ENCODE results near the gene COL6A2.

The COL6A2 gene

DNA sequence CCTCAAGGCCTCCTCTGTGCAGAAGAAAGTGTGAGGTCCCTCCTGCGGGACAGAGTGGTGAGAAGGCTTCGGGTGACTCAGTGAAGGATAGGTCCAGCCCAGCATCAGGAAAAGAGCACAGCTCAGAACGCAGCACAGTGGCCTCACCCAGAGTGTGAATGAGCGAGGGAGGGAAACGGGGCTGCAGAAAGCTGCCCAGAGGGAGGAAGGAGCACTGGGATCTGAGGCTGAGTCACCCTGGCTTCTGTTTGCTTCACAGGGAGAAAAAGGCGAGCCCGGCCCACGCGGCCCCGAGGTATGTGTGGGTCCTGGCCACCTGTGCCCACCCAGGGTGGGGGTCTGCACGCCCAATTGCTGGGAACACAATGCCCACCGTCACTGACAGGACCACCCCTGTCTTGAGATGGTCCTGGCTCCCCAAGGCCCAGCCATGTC lies 24.3 kb downstream of the COL6A2 start:
- Histone ChIP-seq H3K4me2 (ENCODE audit: low read length, poor library complexity, severe bottlenecking) (no peak overlapping the region), H3K18ac (ENCODE audit: low read depth in 1 of 2, low read length in 2 of 2) (peak overlapping the region in 1 of 2 experiments; percentile 28), H3K23ac (ENCODE audit: low read length in 2 of 2) (no peak overlapping the region), H2AK5ac (ENCODE audit: low read length, severe bottlenecking) (no peak overlapping the region), H3K4me1 (ENCODE audit: control insufficient read depth, insufficient read depth, low read depth, low read length) (peaks cover 14% of the 10 kb centered on the region), H3K14ac (ENCODE audit: low read length in 2 of 2) (peak overlapping the region in 1 of 2 experiments; percentile 31), H2BK120ac (ENCODE audit: low read depth, low read length) (no peak overlapping the region), H3K36me3 (ENCODE audit: control insufficient read depth in 1 of 2, insufficient read depth in 2 of 2, low read depth in 1 of 2, low read length in 2 of 2) (peaks cover 97 to 100% of the 10 kb centered on the region in 2 experiments), H2AFZ (ENCODE audit: low read depth, low read length) (no peak overlapping the region), H4K8ac (ENCODE audit: low read length) (peak overlapping the region; percentile 46), H2BK5ac (ENCODE audit: low read depth, low read length, poor library complexity, severe bottlenecking) (no peak overlapping the region), H3K9me3 (ENCODE audit: control insufficient read depth, low read length) (no peaks in the 10 kb centered on the region), H3K27me3 (ENCODE audit: control insufficient read depth in 1 of 2, insufficient read depth in 1 of 2, low read length in 2 of 2) (no peaks in the 10 kb centered on the region), H3K9ac (ENCODE audit: low read length) (peak overlapping the region; percentile 2), H2BK15ac (ENCODE audit: low read depth, poor library complexity, severe bottlenecking) (no peak overlapping the region), H3K4me3 (ENCODE audit: insufficient read depth in 1 of 2, low read depth in 1 of 2, low read length in 2 of 2) (no peak overlapping the region), H4K91ac (ENCODE audit: low read length) (no peak overlapping the region), H3K27ac (ENCODE audit: low read length, poor library complexity, severe bottlenecking) (peak overlapping the region; percentile 39), H2BK12ac (ENCODE audit: low read length in 2 of 2) (no peak overlapping the region), H3K79me1 (replicated peaks; ENCODE audit: low read length, poor library complexity, severe bottlenecking) (peaks cover 53% of the 10 kb centered on the region), H3K4ac (ENCODE audit: low read depth in 1 of 2, low read length in 2 of 2) (no peak overlapping the region)
- 76% methylated on average over 12 of the region's 12 CpGs for WGBS
- DNase-seq = peak; percentile 33

DNA sequence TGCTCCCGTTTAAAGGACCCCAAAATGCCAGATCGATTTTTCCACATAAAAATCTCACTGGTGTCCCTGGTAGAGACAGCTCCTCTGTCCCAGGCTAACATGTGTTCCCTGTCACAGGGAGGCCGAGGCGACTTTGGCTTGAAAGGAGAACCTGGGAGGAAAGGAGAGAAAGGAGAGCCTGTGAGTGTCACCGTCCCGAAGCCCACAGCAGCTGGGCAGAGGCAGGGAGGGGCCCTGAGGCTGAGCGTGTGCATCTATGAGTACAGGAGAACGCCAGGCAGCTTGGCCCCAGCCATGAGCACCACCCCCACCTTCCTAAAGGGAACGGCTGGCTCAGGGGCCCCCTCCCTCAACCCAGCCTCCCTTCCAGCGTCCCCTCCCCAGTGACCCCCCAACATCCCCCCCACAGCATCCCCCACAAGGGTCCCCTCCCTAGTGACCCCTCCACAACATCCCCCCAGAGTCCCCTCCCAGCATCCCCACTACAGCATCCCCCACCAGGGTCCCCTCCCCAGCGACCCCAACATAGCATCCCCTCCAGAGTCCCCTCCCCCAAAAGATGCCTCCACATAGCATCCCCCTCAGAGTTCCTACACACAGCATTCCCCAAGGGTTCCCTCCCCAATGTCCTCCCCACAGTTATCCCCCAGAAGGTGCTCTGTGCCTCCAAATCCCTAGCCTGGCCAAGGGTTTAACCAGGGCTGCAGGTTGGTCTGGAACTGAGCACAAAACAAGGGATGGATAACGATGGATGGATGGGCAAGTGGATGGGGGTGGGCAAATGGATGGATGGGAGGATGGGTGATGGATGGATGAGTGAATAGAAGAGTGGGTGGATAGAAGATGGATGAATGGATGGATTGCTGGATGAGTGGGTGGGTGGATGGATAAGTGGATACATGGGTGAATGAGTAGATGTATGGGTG lies 25.1 kb downstream of the COL6A2 start:
- Histone ChIP-seq H3K36me3 (ENCODE audit: control insufficient read depth in 1 of 2, insufficient read depth in 2 of 2, low read depth in 1 of 2, low read length in 2 of 2) (peaks cover 97 to 100% of the 10 kb centered on the region in 2 experiments), H2AFZ (ENCODE audit: low read depth, low read length) (no peak overlapping the region), H3K9ac (ENCODE audit: low read length) (peak overlapping the region; percentile 2), H3K27ac (ENCODE audit: low read length, poor library complexity, severe bottlenecking) (no peak overlapping the region), H3K79me1 (replicated peaks; ENCODE audit: low read length, poor library complexity, severe bottlenecking) (peaks cover 51% of the 10 kb centered on the region), H2BK12ac (ENCODE audit: low read length in 2 of 2) (no peak overlapping the region), H2BK15ac (ENCODE audit: low read depth, poor library complexity, severe bottlenecking) (no peak overlapping the region), H3K4me1 (ENCODE audit: control insufficient read depth, insufficient read depth, low read depth, low read length) (peaks cover 14% of the 10 kb centered on the region), H3K4me3 (ENCODE audit: insufficient read depth in 1 of 2, low read depth in 1 of 2, low read length in 2 of 2) (no peak overlapping the region), H3K4me2 (ENCODE audit: low read length, poor library complexity, severe bottlenecking) (no peak overlapping the region), H3K9me3 (ENCODE audit: control insufficient read depth, low read length) (no peaks in the 10 kb centered on the region), H3K27me3 (ENCODE audit: control insufficient read depth in 1 of 2, insufficient read depth in 1 of 2, low read length in 2 of 2) (no peaks in the 10 kb centered on the region), H2BK5ac (ENCODE audit: low read depth, low read length, poor library complexity, severe bottlenecking) (no peak overlapping the region), H4K8ac (ENCODE audit: low read length) (no peak overlapping the region), H3K14ac (ENCODE audit: low read length in 2 of 2) (no peak overlapping the region), H2AK5ac (ENCODE audit: low read length, severe bottlenecking) (no peak overlapping the region), H2BK120ac (ENCODE audit: low read depth, low read length) (no peak overlapping the region), H3K18ac (ENCODE audit: low read depth in 1 of 2, low read length in 2 of 2) (no peak overlapping the region), H3K23ac (ENCODE audit: low read length in 2 of 2) (peak overlapping the region in 1 of 2 experiments; percentile 51), H3K4ac (ENCODE audit: low read depth in 1 of 2, low read length in 2 of 2) (no peak overlapping the region), H4K91ac (ENCODE audit: low read length) (no peak overlapping the region)
- 94% methylated on average over 9 of the region's 12 CpGs for WGBS
- no peak for DNase-seq

DNA sequence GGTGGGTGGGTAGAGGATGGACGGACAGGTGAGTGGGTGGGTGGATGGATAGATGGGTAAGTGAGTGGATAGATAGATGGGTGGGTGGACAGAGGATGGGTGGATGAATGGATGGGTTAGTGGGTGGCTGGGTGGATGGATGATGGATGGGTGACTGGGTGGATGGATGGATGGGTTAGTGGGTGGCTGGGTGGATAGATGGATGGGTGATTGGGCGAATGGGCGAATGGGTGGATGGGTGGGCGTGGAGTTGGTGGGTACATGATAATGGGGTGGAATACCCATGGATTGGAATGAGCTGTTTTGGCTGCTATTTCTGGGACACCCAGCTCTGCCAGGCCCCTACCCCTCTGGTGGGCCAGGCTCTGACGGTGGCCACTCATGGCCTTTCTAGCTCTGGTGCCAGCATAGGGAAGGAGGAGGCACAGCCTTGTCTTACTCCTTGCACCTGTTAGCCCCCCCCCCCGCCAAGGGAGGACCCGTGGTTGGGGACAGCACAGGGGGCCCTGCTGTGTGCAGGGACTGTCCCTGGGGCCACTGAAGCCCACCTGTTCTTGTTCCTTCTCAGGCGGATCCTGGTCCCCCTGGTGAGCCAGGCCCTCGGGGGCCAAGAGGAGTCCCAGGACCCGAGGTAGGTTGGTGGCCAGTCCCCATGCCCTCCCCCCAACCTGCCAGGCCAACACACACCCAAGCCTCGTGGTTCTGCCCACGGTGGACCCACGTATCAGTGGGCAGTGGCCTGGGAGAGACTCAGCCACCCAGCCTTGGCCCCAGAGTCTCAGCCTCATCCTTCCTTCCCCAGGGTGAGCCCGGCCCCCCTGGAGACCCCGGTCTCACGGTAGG lies 26.4 kb downstream of the COL6A2 start:
- Histone ChIP-seq H3K79me1 (replicated peaks; ENCODE audit: low read length, poor library complexity, severe bottlenecking) (peaks cover 39% of the 10 kb centered on the region), H3K4me1 (ENCODE audit: control insufficient read depth, insufficient read depth, low read depth, low read length) (peaks cover 14% of the 10 kb centered on the region), H3K9me3 (ENCODE audit: control insufficient read depth, low read length) (no peaks in the 10 kb centered on the region), H4K91ac (ENCODE audit: low read length) (no peak overlapping the region), H2AK5ac (ENCODE audit: low read length, severe bottlenecking) (no peak overlapping the region), H3K14ac (ENCODE audit: low read length in 2 of 2) (no peak overlapping the region), H2BK120ac (ENCODE audit: low read depth, low read length) (no peak overlapping the region), H2BK5ac (ENCODE audit: low read depth, low read length, poor library complexity, severe bottlenecking) (no peak overlapping the region), H3K4me2 (ENCODE audit: low read length, poor library complexity, severe bottlenecking) (no peak overlapping the region), H3K27me3 (ENCODE audit: control insufficient read depth in 1 of 2, insufficient read depth in 1 of 2, low read length in 2 of 2) (no peaks in the 10 kb centered on the region), H3K36me3 (ENCODE audit: control insufficient read depth in 1 of 2, insufficient read depth in 2 of 2, low read depth in 1 of 2, low read length in 2 of 2) (peaks cover 97 to 100% of the 10 kb centered on the region in 2 experiments), H3K27ac (ENCODE audit: low read length, poor library complexity, severe bottlenecking) (no peak overlapping the region), H2AFZ (ENCODE audit: low read depth, low read length) (no peak overlapping the region), H4K8ac (ENCODE audit: low read length) (peak overlapping the region; percentile 73), H3K4ac (ENCODE audit: low read depth in 1 of 2, low read length in 2 of 2) (no peak overlapping the region), H3K18ac (ENCODE audit: low read depth in 1 of 2, low read length in 2 of 2) (peak overlapping the region in 1 of 2 experiments; percentile 11), H2BK12ac (ENCODE audit: low read length in 2 of 2) (no peak overlapping the region), H3K4me3 (ENCODE audit: insufficient read depth in 1 of 2, low read depth in 1 of 2, low read length in 2 of 2) (no peak overlapping the region), H3K23ac (ENCODE audit: low read length in 2 of 2) (no peak overlapping the region), H2BK15ac (ENCODE audit: low read depth, poor library complexity, severe bottlenecking) (no peak overlapping the region), H3K9ac (ENCODE audit: low read length) (no peak overlapping the region)
- WGBS = 97% methylated on average over 13 of the region's 16 CpGs
- DNase-seq = no peak

Measured in mesenchymal stem cell (in vitro differentiated cells and primary cell).